Fibroblast of peridontal ligament (primary cell): ENCODE results near the gene KCTD5.
"Not testable (repeated sequence)": the region's sequence is repeated elsewhere in the genome, so short reads cannot be mapped to it uniquely, and the experiment has no call there.

ENCODE experiments used
- DNase-seq: peaks from one replicate; pipeline ENCODE4 v3.0.0-alpha.2; 2010; ENCODE audit errors: extremely low read depth

Gene KCTD5

DNA sequence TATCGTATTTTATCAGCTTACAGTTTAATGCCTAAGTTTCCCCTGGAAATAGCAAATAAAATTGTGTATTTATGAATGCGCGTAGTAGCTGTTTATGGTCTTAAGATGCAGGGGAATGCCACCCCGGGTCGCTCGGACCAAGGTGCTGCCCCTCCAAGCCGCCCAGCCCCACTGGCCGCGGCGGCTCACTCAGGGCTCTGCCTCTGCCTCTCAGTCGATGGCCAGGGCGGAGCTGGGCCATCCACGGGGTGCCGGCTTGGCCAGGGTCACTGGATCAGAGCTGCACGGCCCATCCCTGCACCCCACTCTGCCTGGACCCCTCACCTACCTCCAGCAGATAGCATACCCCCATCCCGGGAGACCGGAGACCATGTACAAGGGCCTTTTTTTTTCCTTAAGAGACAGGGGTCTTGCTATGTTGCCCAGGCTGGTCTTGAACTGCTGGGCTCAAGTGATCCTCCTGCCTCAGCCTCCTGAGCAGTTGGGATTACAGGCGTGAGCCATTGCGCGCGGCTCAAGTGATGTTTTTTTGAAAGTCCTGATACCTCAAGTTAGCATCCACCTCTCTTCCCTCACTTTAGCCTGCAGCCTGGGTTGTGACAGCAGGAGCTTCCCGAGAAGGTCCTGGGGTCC, 26.7 kb downstream of the KCTD5 start:
- no peak for DNase-seq

DNA sequence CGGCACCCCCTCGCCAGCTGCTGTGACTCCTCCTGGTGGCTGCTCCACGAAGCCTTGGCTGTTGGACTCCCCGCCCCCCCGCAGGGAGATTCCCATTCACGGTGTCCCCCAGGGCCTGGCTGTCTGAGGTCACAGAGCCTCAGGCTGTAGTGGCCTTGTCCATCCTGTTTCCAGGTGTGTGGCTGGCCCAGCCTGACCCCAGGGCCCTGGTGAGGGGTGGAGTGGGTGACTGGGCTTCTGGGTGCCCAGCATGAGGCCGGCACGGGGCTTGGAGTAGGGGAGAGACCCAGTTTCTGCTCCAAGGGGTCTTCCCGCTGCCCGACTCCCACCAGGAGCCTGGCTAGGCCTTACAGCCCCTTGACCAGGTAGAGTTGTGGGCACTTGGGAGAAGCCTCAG, 27.3 kb downstream of the KCTD5 start:
- DNase-seq, result no peak

GRCh38 chr16:2710021-2710710, 27.8 kb downstream of the KCTD5 start:
- DNase-seq, result no peak

GRCh38 chr16:2710711-2711231, 28.4 kb downstream of the KCTD5 start:
- no peak for DNase-seq

DNA sequence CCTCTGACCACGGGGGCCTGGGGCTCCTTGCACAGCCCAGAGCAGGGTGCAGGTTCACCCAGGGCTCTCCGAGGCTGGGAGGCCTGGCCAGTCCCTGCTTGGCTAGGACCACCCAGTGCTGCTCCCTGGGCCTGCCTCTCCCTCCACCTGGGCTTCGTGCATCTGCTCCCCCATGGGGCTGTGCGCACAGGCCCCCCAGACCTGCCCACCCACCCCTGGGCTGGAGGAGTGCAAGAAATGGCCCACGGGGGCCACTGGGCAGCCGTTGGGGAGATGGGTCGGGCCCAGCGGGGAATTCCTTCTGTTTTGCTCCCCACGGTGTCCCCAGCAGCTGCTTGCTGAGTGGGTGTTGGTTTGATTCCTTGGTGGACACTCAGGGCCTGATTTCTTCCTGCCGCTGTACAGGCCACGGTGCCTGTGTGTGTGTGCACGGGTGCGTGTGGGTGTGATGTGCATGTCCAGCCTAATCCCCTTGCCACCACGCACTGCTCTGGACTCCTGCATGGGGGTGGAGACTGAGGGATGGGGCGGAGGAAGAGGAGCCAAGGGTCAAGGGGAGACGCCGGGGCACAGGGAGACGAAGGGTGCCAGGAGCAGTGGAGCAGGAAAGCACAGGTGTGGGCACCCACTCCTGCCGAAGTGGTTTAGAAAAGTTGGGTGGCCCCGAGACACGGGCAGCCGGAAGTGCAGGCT, 29.2 kb downstream of the KCTD5 start:
- DNase-seq, result no peak

- no peak for DNase-seq
These were observed 29.7 kb downstream of the KCTD5 start for GRCh38 chr16:2712063-2712441.

- no peak for DNase-seq
These were observed 30.2 kb downstream of the KCTD5 start for GRCh38 chr16:2712546-2712945.

- DNase-seq, result no peak
These were observed 31.2 kb downstream of the KCTD5 start for GRCh38 chr16:2713523-2713922.

- DNase-seq, result no peak
These were observed 31.9 kb downstream of the KCTD5 start for GRCh38 chr16:2713985-2714774.

- no peak for DNase-seq
These were observed 32.7 kb downstream of the KCTD5 start for GRCh38 chr16:2715064-2715463.

GRCh38 chr16:2715519-2715918, 33.2 kb downstream of the KCTD5 start:
- peak; percentile 25 for DNase-seq

GRCh38 chr16:2715966-2716885, 33.9 kb downstream of the KCTD5 start:
- DNase-seq, result no peak

- DNase-seq, result no peak
These were observed 34.6 kb downstream of the KCTD5 start for GRCh38 chr16:2716948-2717347.

DNA sequence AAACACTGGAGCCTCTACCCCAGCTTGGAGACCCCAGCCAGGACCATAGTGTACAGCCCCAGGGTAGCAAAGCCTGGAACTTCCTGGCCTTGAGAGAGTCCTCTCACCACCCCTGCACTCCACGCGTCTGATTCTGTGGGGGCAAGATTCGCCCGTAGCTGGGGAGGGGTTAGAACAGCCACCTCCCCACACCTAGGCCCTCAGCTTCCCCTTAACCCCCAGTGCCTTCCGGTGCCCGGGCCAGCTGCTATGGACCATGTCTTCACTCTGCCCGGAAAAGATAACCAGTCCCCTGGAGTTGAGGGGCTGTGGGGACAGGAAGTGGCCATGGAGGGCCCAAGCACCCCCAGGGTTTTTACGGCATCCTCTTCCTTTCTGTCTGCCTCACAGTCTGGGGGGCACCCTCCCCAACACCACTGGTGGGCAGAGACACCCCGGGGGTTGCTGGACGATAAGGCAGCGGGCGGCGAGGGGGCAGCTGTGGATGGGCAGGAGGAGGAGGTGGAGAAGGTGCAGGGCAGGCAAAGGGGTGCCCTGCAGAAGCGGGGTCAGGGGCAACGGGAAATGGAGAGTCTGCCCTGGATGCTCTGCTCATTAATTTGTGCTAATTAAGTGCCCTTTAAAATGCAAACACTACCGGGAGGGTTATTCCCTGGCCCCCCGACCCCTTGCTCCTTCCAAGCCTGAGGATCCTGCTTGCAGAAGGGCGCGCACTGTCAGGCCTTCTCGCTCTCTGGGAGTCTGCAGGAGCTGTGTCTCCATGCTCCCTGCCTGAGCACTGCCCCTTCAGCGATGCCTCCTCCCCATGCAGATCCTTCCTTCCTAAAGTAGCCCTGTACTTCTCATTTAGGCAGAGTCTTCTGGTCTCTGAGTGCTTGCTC, 35.3 kb downstream of the KCTD5 start:
- DNase-seq, result no peak

DNA sequence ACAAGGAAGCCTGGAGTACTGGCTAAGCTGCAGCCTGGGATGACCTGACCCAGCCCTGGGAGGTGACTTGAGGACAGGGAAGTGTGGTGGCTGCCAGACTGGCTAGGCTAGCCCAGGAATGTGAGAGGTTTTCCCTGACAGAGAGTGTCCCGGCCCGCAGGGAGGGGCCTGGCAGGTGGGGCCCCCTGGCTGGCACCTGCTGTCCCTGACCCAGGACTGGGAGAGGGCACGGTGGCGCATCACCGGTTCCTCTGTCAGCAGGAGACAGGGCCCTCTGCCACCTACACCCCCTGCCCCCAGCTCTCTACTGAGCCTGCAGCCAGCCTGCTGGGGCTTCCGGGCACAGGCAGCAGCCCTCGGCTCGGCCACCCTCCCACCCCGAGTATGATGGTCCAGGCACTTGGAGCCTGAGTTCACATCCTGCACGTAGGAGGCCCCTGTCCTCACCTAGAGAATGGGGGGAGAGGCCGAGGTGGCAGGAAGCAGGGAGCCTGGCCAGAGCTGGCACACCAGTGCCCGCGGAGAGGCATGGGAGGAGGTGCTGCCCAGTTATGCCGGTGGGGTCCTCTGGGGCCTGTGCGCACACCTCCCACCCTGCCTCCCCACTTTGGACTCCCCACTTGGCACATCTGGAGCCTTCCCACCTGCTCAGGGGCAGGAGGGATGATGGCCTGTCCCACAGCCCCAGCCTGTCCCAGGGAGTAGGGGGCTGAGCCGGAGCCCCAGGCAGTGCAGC, 37.2 kb downstream of the KCTD5 start:
- DNase-seq, result no peak

DNA sequence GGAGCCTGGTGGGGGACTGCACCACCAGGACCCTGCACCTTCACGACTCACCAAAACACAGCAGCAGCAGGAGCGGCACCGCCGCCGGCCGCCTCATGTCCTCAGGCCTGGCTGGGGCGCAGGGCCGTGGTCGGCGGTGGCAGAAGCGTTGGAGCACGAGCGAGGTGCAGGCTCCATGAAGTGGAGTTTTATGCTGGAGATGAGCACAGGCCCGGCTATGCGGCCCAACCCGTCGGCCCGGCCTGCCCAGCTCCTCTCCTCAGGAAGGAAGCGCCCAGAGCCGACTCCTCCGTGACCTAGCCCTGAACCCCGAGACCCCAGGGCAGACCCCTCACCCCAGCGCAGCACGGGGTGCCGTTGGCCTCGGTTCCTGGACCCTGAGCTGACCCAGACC, 37.7 kb downstream of the KCTD5 start, which contains the start of gene PRSS27:
Gene PRSS27, minus strand, starts transcription at position 161 of the 394 bp plus-strand sequence. Its CDS starts 64 bp downstream, at position 97.
- no peak for DNase-seq

GRCh38 chr16:2720719-2721633, 38.7 kb downstream of the KCTD5 start:
- peak; percentile 66 for DNase-seq

GRCh38 chr16:2721634-2722173, 39.4 kb downstream of the KCTD5 start:
- DNase-seq, result not testable (repeated sequence)
